GM23338 (cell line): ENCODE results near the gene ZNF749. TPM values are rescaled to one million over a fixed set of nuclear protein-coding genes. Genes with fewer than 3 reads are reported as not detected.
A peak's percentile ranks its signal among the peaks of the same experiment; 100 is the strongest.

Experiments
- ATAC-seq: fragments of 200-7000 bp; cut with Tn5 transposase; 3 replicates; pipeline ENCODE4 v1.9.1; 2020
- DNase-seq: peaks from one replicate; pipeline ENCODE4 v3.0.0-alpha.2; 2015; ENCODE audit warnings: low spot score
- H2AFZ ChIP-seq: fragments of 200-600 bp; sonication (generic); 2 replicates; pipeline ENCODE4 v1.8.0; 2016; ENCODE audit warnings: antibody characterized with exemption, mild to moderate bottlenecking, moderate library complexity
- H3F3A ChIP-seq: fragments of 200-600 bp; sonication (generic); replicated peaks from 2 replicates; pipeline ENCODE4 v1.8.0; 2017; ENCODE audit warnings: antibody characterized with exemption, mixed run types, low read depth
- H3K27ac ChIP-seq: fragments of 200-600 bp; sonication (generic); 2 replicates; pipeline ENCODE4 v1.6.1; 2016; ENCODE audit warnings: low read depth
- H3K27me3 ChIP-seq: fragments of 200-600 bp; sonication (generic); 2 replicates; pipeline ENCODE4 v1.8.0; 2016; ENCODE audit warnings: mild to moderate bottlenecking, mixed run types, moderate library complexity; ENCODE audit not compliant: insufficient read depth
- H3K36me3 ChIP-seq: fragments of 200-600 bp; sonication (generic); 2 replicates; pipeline ENCODE4 v1.8.0; 2016; ENCODE audit warnings: mild to moderate bottlenecking; ENCODE audit not compliant: insufficient read depth
- H3K4me1 ChIP-seq: fragments of 200-600 bp; sonication (generic); 2 replicates; pipeline ENCODE4 v1.8.0; 2016; ENCODE audit warnings: mild to moderate bottlenecking, moderate library complexity; ENCODE audit not compliant: insufficient read depth
- H3K4me2 ChIP-seq: fragments of 200-600 bp; sonication (generic); 2 replicates; pipeline ENCODE4 v1.7.1; 2017; ENCODE audit warnings: mixed run types
- H3K4me3 ChIP-seq: fragments of 200-600 bp; sonication (generic); 2 replicates; pipeline ENCODE4 v1.6.1; 2016; ENCODE audit warnings: mixed run types
- H3K79me2 ChIP-seq: fragments of 200-600 bp; sonication (generic); replicated peaks from 2 replicates; pipeline ENCODE4 v1.8.0; 2017; ENCODE audit warnings: mild to moderate bottlenecking; ENCODE audit not compliant: insufficient read depth
- H3K9me2 ChIP-seq: fragments of 200-600 bp; sonication (generic); 2 replicates; pipeline ENCODE4 v1.8.0; 2017; ENCODE audit not compliant: insufficient read depth
- H4K20me1 ChIP-seq: fragments of 200-600 bp; sonication (generic); replicated peaks from 2 replicates; pipeline ENCODE4 v1.8.0; 2017; ENCODE audit warnings: mild to moderate bottlenecking; ENCODE audit not compliant: insufficient read depth
- H3K27ac Mint-ChIP-seq: 2 replicates; pipeline ENCODE4 v1.8.0; 2020; ENCODE audit warnings: inconsistent platforms, mild to moderate bottlenecking, moderate library complexity, mixed read lengths
- H3K27me3 Mint-ChIP-seq: 3 replicates; pipeline ENCODE4 v1.8.0; 2022; ENCODE audit warnings: low read depth, mild to moderate bottlenecking, moderate library complexity, mixed read lengths, inconsistent platforms; ENCODE audit not compliant: insufficient read depth, poor library complexity
- H3K36me3 Mint-ChIP-seq: 3 replicates; pipeline ENCODE4 v1.8.0; 2021; ENCODE audit warnings: low read depth, mild to moderate bottlenecking, inconsistent platforms, moderate library complexity, mixed read lengths
- H3K4me1 Mint-ChIP-seq: 3 replicates; pipeline ENCODE4 v1.8.0; 2020; ENCODE audit warnings: mild to moderate bottlenecking, inconsistent platforms, mixed read lengths
- H3K4me3 Mint-ChIP-seq: 3 replicates; pipeline ENCODE4 v1.8.0; 2021; ENCODE audit warnings: moderate library complexity, mild to moderate bottlenecking, inconsistent platforms, mixed read lengths
- H3K9me3 Mint-ChIP-seq: 3 replicates; pipeline ENCODE4 v1.8.0; 2020; ENCODE audit warnings: moderate library complexity, mild to moderate bottlenecking, inconsistent platforms, mixed read lengths
- CTCF ChIP-seq, 2 experiments: fragments of 200-600 bp in 1 of 2; sonication (generic) in 1 of 2; conservative IDR thresholded peaks; 2 replicates each; pipeline versions ENCODE4 v1.5.1 to v1.6.1; 2016 to 2017; ENCODE audit warnings: antibody characterized with exemption in 2 of 2, low read depth in 2 of 2, mild to moderate bottlenecking in 2 of 2, moderate library complexity in 1 of 2
- EZH2 ChIP-seq: fragments of 200-600 bp; sonication (generic); IDR thresholded peaks from one replicate; pipeline ENCODE4 v1.8.0; 2017; ENCODE audit warnings: antibody characterized with exemption, mild to moderate bottlenecking, low read depth; ENCODE audit not compliant: unreplicated experiment
- EZH2phosphoT487 ChIP-seq: fragments of 200-600 bp; sonication (generic); IDR thresholded peaks from one replicate; pipeline ENCODE4 v1.8.1; 2018; ENCODE audit warnings: antibody characterized with exemption; ENCODE audit not compliant: unreplicated experiment
- ZNF114 ChIP-seq: fragments of 250-450 bp; sonication (Bioruptor Pico); IDR thresholded peaks from 2 replicates; pipeline ENCODE4 v1.5.0; 2020; ENCODE audit warnings: mild to moderate bottlenecking, moderate library complexity
- ZNF462 ChIP-seq: fragments of 250-450 bp; sonication (Bioruptor Pico); IDR thresholded peaks from 2 replicates; pipeline ENCODE4 v1.5.0; 2020; ENCODE audit warnings: mild to moderate bottlenecking, moderate library complexity
- polyA plus RNA-seq: library from polyadenylated mRNA; unstranded; fragments of >200 nt; fragmentation: Nextera tagmentation; extraction: Ambion mirVana; gene quantifications from 2 replicates; pipeline ENCODE4 v1.2.1, GENCODE V29; 2016
- total RNA-seq: library from RNA; depleted of rRNA; stranded (reverse); fragments of >200 nt; shearing (Covaris generic); gene quantifications from 2 replicates; pipeline ENCODE4 v1.2.3, GENCODE V29; 2014
- TF ChIP-seq, protein P1 (sequence below): IDR thresholded peaks from 2 replicates; pipeline ENCODE4 v1.6.1; 2016; ENCODE audit warnings: antibody characterized with exemption
- TF ChIP-seq, protein P2 (sequence below): IDR thresholded peaks from one replicate; pipeline ENCODE4 v1.6.1; 2018; ENCODE audit warnings: antibody characterized with exemption; ENCODE audit not compliant: unreplicated experiment

The ZNF749 gene
- total and polyA plus RNA-seq, 2 experiments from 2014 or later: 26.4 to 30.1 TPM

GRCh38 chr19:57434386-57435061 is 601 bp upstream of the ZNF749 start:
- Histone ChIP-seq H3F3A (no peaks in the 10 kb centered on the region), H2AFZ (peak overlapping the region; percentile 28; the same call in 1 of the 2 replicates), H4K20me1 (peaks cover 18% of the 10 kb centered on the region), H3K27ac (peak overlapping the region; percentile 71), H3K4me3 (peak overlapping the region; percentile 61), H3K27me3 (no peaks in the 10 kb centered on the region), H3K9me2 (no peaks in the 10 kb centered on the region), H3K79me2 (peaks cover 40% of the 10 kb centered on the region), H3K36me3 (no peaks in the 10 kb centered on the region; the same call in 1 of the 2 replicates), H3K4me1 (peaks cover 12% of the 10 kb centered on the region), H3K4me2 (peak overlapping the region; percentile 85)
- Mint-ChIP-seq H3K27ac (peak overlapping the region; percentile 99), H3K4me1 (peaks cover 14% of the 10 kb centered on the region; the same call in 2 of the 3 replicates), H3K4me3 (peak overlapping the region; percentile 94), H3K27me3 (peaks cover 7% of the 10 kb centered on the region), H3K9me3 (peaks cover 7% of the 10 kb centered on the region; the same call in 2 of the 3 replicates), H3K36me3 (peaks cover 14% of the 10 kb centered on the region)
- TF ChIP-seq EZH2: no peak
- no peak for TF ChIP-seq ZNF114 (CRISPR knock-in tag)
- TF ChIP-seq, protein P1, sequence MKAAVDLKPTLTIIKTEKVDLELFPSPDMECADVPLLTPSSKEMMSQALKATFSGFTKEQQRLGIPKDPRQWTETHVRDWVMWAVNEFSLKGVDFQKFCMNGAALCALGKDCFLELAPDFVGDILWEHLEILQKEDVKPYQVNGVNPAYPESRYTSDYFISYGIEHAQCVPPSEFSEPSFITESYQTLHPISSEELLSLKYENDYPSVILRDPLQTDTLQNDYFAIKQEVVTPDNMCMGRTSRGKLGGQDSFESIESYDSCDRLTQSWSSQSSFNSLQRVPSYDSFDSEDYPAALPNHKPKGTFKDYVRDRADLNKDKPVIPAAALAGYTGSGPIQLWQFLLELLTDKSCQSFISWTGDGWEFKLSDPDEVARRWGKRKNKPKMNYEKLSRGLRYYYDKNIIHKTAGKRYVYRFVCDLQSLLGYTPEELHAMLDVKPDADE: no peak
- no peak for TF ChIP-seq EZH2phosphoT487
- TF ChIP-seq ZNF462: no peak
- TF ChIP-seq, protein P2, sequence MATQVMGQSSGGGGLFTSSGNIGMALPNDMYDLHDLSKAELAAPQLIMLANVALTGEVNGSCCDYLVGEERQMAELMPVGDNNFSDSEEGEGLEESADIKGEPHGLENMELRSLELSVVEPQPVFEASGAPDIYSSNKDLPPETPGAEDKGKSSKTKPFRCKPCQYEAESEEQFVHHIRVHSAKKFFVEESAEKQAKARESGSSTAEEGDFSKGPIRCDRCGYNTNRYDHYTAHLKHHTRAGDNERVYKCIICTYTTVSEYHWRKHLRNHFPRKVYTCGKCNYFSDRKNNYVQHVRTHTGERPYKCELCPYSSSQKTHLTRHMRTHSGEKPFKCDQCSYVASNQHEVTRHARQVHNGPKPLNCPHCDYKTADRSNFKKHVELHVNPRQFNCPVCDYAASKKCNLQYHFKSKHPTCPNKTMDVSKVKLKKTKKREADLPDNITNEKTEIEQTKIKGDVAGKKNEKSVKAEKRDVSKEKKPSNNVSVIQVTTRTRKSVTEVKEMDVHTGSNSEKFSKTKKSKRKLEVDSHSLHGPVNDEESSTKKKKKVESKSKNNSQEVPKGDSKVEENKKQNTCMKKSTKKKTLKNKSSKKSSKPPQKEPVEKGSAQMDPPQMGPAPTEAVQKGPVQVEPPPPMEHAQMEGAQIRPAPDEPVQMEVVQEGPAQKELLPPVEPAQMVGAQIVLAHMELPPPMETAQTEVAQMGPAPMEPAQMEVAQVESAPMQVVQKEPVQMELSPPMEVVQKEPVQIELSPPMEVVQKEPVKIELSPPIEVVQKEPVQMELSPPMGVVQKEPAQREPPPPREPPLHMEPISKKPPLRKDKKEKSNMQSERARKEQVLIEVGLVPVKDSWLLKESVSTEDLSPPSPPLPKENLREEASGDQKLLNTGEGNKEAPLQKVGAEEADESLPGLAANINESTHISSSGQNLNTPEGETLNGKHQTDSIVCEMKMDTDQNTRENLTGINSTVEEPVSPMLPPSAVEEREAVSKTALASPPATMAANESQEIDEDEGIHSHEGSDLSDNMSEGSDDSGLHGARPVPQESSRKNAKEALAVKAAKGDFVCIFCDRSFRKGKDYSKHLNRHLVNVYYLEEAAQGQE: no peak
- no peak for TF ChIP-seq CTCF (conservative IDR thresholded peaks at IDR 0.05; ENCODE audit: low read depth in 2 of 2)
- ATAC-seq (peak; percentile 10), DNase-seq (peak; percentile 80)
